HG03520 (cell line): ENCODE results near the gene POU2F1.

Experiments
- ATAC-seq: cut with Tn5 transposase; IDR thresholded peaks from one replicate; pipeline ENCODE4 v1.9.1; 2021; ENCODE audit warnings: mild to moderate bottlenecking, moderate library complexity; ENCODE audit not compliant: unreplicated experiment

POU2F1 gene

GRCh38 chr1:167438171-167439138 lies 217.8 kb downstream of the POU2F1 start:
- no peak for ATAC-seq

GRCh38 chr1:167439301-167439988 lies 218.8 kb downstream of the POU2F1 start:
- no peak for ATAC-seq

DNA sequence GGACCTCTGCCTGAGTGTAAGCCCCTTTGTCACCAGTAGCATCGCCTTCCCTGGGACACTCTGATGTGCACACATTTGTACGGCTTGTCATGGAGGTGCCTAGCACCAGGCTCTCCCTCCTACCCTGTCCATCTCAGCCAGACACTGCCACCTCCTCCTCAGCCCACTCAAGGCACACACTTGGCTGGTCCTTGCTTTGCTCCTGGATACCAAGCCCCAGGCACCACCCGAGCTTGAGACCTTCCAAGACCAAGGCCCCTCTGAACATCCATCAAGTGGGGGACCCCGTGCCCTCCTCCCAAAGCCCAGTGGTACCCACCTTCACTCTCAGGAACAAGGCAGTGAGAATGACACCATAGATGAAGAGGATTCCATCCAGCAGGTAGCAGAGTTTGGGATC lies 219.7 kb downstream of the POU2F1 start:
- no peak for ATAC-seq

GRCh38 chr1:167440776-167441175 lies 220.1 kb downstream of the POU2F1 start:
- no peak for ATAC-seq

- no peak for ATAC-seq
Observed at GRCh38 chr1:167441222-167441621, 220.5 kb downstream of the POU2F1 start.

GRCh38 chr1:167442142-167442848 lies 221.6 kb downstream of the POU2F1 start:
- ATAC-seq = peak; percentile 92

DNA sequence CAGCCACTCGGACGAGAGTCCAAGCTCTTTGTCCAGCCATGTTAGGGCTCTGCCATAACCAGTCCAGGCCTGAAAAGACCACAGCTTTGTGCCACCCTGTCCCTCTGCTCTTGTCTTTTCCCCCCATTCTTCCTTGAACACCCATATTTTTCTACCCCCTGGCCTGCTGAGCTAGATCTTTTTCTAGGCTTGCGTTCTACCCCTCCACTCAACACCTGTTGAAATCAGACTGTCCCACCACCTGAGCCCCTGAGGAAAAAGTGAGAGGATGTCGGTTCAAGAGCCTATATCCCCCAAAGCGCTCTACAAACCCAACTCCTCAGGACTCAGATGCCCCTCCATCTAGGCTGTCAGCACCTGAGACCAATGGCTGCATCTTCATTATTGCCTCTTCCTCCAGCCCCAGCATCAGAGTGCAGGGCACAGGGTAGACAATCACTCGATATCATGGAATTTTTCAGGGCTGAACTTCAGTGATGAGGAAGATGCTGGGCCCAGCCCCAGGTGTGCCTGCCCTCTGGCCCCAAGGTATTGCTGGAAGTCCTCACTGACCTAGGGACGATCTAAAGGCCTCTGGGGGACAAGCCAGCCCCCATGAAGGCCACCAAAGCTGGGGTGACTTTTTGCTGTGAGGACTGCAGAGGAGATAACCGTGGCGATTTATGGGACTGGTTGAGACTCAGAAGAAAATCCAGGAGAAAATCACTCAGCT lies 222.3 kb downstream of the POU2F1 start:
- ATAC-seq = no peak

- no peak for ATAC-seq
Observed at GRCh38 chr1:167443757-167444156, 223.1 kb downstream of the POU2F1 start.

- ATAC-seq = no peak
Observed at GRCh38 chr1:167446966-167447365, 226.3 kb downstream of the POU2F1 start.

DNA sequence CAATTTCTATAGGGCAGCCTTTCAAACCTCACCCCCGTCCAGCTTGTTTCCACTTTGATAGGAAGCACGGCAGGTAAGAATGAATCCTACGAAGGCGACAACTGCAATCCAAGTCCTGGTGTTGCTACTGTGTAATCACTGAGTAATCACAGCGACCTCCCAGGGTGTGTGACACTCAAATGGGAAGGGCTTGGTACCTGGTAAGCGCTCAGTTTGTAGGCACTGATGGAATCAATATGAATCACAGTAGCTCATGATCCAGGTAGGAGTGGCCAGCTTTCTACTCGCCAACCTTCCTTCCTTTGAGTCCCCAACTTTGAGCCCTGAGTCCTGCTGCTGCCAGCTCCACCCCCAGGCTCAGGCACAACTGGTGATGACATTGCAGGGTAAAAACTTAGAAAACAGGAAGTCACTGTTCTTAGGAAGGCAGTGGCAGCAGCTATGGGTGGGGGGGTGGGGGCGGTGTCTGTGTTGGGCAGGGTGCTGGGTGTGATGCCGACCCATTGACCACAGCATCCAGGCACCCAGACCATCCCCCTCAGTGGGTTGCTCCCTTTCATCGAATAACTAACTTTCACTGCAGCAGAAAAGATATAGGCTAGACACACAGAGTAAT lies 226.9 kb downstream of the POU2F1 start:
- peak; percentile 69 for ATAC-seq

DNA sequence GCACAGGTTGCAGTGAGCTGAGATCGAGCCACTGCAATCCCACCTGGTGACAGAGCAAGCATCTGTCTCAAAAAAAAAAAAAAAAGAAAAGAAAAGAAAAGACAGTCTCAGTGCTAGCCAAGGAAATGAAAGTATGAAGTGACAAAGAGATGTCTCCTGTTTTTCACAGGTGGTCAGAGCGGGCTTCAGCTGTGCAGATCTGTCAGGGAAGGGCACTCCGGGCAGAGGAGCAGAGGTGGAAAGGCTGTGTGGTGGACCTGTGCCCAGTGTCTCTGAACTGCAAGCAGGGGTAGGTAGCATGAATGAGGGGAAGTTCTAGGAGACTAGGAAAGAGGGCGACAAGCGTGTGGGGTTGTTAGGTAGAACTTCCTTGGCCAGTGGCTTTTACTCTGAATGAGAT lies 230.2 kb downstream of the POU2F1 start:
- ATAC-seq = no peak

- ATAC-seq = no peak
Observed at GRCh38 chr1:167452483-167452882, 231.8 kb downstream of the POU2F1 start.

DNA sequence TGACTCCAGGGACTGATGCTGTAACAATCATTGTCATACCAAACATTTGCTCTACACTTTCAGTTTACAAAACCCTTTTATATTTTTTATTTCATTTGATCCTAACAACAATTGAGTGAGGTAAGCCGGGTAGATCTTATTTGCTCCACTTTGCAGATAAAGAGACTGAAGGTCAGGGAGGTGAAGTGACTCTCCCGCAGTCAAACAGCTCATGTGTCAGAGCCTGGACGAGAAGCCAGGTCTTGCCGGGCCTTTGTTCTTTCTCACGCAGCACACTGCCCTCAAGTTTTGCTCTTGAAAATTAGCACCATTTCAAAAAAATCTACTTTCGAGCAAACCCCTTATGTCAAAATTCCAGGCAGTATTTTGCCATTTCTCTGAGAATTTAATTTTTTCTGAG lies 232.4 kb downstream of the POU2F1 start:
- ATAC-seq = no peak

GRCh38 chr1:167454304-167454893 lies 233.7 kb downstream of the POU2F1 start:
- ATAC-seq = no peak

DNA sequence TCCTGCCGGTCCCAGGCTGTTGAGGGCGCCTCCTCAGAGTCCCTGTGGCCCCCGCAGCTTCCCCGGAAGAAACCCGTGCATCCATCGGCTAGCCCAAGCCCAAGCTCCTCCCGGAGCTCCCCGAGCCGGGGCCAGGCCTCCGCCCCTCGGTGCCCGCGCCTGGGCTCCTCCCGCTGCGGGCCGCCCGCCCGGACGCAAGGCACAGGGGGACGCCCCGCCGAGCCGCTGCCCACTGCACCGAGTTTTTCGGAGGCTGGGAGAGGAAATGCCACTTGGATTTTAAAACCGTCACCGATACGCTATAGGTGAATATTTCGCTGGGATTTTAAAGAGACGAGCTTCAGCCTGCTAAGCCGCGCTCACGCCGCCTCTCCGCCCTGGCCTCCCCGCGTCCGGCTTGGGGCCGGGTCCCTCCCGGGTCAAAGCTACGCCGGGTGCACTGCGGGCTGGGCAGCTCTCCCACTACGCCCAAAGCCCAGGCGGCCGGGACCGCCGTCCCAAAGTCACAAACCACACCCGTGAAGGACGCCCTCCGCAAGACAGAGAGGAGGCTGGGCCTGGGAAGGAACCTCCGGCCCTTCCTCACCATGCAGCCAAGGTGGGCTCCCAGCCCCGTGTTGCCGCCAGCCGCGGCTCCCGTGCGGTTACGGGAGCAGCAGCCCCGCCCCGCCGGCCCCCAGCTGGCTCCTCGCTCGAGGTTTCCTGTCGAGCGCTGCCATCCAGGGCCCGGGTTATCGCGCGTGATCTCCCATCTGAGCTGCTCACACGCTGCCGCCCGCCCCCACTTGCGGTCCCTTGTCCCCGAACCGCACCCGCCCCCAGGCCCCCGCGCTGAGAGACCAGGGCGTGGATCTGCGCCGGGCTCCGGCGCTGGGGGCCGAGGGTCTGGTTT lies 234.5 kb downstream of the POU2F1 start:
- peak; percentile 49 for ATAC-seq

DNA sequence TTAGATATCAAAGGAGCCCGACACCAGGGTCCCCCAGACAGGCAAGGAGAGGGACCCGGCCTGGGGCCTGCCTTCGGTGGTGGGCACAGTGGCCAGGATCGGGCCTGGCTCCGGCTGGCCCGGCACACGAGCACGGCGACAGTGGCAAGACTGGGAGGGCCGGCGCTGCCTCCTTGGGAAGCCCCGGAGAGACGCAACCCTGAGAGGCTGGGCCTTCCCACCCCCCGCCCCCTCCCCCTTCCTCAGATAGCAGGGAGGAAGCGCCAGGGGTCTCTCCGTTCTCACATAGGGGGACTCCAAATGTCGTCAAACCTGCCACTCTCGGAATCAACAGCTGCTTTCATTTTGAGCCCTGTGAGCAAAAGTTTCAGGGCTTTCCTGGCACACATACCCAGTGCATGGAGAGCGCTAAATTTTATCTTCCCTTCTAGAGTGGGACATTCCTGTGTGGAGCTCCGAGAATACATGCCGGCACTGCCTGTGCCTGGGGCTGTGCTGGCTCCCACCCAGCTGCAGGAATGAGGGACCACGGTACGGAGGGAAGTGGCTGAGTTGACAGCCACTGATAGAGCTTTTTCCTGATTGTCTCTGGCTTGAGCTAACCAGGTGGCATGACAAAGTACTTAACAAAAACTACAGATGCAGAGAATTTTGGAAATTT lies 235.2 kb downstream of the POU2F1 start:
- ATAC-seq = peak; percentile 32

DNA sequence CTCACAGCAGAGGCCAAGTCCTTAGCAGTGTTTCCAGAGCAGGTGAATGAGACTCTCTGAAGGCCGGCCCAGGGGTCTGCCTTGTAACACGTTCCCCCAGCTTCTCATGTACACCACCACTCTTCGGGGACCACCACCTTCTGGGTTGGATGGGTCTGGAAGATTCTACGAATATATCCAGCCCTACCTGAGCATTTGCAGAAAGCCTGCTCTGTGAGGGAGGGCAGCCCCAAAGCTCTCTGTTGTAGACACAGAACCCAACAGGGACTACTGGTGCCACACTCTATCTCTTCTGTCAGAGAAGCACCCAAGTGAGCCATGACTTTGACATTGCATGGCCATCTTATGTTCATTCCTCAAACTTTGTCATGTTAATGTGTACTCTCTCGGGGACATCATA lies 235.8 kb downstream of the POU2F1 start:
- no peak for ATAC-seq

DNA sequence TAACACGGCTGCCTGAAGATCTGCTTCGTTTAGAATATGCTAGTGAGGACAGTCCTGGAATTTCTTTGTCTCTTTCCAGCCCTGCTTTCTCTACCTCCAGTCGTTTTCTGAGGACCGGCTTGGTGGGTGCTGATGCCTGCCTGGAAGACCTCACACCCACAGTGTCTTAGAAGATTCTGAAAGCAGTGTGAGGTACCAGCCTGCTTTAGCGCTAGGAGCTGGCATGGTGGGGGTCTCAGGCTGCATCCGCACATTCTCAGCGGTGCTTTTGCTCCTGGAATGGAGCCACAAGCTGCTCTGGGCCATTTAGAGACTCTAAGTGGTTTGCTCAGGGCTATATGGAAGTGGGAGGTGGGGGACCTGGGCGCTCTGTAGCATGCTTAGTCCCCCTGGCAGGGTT lies 236.2 kb downstream of the POU2F1 start:
- no peak for ATAC-seq
